Stimulated activated CD8-positive, alpha-beta memory T cell treated with anti-CD3 and anti-CD28 coated beads, Interleukin-12 subunit alpha, Interleukin-12 subunit beta, amount 100 ng/mL, for 1 hour (primary cell): ENCODE data around the gene HCFC1.
A peak's percentile ranks its signal among the peaks of the same experiment; 100 is the strongest.

Experiments used
- DNase-seq: peaks from one replicate; pipeline ENCODE4 v3.0.0-alpha.2; 2020; ENCODE audit warnings: low read depth

The HCFC1 gene

DNA sequence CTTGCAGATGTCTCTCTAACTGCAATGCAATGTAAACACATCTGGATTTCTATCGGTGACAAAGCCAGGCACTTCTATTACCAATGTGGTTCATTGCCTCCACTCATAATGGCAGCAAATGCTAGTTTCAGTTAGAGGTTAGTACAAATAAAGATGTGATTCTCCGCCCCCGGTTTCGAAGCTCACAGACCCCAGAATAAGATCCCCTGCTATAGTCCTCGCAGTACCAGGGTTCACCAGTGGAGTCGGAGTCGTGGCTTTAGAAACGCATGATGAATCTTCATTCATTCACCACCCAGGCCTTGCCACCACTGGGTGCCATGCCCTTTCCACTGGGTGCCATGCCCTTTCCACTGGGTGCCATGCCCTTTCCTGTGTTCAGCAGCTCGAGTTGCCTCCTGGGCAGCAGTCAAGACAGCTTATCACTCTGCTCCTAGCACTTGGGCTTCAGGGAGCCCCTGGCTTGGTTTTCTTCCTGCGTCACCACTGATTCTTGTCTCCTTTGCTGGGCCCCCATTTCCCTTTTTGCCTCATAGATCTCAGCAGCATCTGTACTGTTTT is 33.3 kb downstream of the HCFC1 start:
- DNase-seq: no peak

DNA sequence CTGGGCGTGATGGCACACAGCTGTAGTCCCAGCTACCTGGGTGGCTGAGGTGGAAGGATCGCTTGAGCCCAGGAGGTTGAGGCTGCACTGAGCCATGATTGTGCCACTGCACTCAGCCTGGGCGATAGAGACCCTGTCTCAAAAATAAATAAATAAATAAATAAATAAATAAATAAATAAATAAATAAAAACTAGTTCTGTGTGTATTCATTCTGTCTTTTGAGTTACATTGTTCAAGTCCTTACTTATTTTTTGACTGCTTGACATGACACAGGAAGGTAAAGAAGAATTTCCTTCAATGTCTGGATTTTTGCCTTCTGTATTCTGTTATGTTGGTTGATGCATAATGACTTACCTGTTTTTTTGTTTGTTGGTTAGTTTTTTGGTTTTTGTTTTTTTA is 34.6 kb downstream of the HCFC1 start:
- no peak for DNase-seq

DNA sequence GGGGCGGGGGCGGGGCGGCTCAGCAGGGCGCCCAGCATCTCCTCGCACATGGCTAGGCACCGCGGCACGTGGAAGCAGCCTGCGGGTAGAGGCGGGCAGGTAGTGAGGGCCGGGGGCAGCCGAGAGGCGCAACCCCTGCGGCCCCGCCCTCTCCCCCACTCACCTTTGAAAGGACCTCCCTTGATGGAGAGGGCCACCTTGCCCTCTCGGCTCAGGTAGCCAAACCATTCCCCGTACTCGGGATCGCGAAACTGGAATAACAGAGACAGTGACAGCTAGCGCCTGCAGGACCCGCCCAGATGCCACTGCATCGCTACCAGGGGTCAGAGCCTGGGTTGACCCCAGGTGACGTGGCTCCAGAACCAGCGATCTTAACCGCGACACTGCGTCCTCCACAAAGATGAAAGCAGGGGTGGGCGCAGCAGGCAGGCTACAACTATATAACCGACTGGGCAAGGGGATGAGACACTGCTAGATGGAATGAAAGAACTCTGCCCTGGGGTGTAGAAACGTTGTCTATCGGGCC is 36.2 kb downstream of the HCFC1 start:
- DNase-seq: no peak

DNA sequence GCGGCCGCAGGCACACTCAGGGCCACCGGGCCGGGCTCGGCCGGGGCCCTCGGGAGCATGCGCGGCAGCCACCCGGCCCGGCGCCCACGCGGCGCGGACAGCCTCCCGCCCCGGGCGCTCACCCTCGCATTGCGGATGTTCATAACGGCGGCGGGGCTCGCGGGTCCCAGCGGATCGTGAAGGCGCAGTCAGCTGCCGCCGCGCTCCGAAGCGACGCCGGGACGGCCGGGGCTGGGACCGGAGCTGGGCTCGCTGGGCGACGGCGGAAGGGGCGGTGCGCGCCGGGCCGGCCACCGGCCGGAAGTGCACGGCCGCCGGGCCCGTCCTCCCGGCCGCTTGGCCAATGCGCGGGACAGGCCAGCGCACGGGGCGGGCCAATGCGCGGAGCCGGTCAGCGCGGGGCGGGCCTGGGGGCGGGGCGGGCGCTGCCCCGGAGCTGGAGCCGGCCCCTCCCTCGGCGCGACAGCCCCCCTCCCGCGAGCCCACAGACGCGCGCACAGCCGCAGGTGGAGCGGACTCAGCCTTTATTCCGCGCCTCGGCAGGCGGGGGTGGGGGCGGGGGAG is 36.8 kb downstream of the HCFC1 start, which contains the start of gene NAA10:
Gene NAA10 (minus strand): TSS at position 276 of the 564 bp plus-strand sequence. CDS start 133 bp downstream, at position 143.
- DNase-seq: no peak

DNA sequence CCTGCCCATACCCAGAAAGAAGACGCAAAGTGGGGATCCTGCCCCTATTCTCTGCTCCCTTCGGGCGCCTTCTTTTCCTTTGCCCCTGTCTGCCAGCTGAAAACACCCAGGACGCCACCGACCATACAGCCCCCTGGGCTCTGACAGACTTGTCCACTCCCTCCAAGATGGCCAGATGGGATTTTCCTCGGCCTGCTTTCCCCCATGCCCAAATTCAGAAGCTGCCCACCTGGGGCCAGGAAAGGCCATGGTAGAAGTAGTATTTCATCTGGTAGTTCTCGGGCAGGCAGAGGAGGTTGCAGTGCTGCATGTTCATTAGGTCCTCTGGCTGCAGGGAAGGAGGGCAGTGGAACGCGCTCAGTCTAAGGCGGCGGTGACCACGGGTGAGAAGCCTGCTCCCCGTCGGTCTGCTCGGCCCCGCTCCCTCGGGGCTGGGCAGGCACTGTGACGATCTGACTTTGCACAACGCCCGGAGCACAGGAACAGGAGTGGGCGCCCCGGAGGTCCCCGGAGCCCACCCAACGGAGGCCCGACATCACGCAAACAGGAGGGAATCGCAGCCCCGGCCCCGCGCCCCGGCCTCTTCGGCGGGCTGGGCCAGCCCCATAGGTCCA is 37.4 kb downstream of the HCFC1 start:
- no peak for DNase-seq

DNA sequence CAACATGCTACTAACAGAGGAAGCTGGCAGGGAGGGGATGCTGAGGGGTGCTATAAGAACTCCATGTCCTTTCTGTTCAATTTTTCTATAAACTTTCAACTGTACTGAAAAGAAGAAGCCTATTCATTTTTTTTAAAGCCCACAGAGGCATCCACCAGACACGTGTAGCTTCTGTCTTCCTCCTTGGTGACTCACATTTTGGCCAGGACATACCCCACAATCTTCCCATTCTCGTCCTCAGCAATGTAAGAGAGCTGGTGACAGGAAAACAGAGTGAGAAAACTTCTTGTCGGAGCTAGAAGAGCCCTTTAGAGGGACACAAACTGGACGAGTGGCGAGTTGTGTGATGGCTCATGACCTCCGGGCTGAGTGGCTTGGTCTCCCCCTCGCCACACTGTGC is 37.9 kb downstream of the HCFC1 start:
- no peak for DNase-seq

DNA sequence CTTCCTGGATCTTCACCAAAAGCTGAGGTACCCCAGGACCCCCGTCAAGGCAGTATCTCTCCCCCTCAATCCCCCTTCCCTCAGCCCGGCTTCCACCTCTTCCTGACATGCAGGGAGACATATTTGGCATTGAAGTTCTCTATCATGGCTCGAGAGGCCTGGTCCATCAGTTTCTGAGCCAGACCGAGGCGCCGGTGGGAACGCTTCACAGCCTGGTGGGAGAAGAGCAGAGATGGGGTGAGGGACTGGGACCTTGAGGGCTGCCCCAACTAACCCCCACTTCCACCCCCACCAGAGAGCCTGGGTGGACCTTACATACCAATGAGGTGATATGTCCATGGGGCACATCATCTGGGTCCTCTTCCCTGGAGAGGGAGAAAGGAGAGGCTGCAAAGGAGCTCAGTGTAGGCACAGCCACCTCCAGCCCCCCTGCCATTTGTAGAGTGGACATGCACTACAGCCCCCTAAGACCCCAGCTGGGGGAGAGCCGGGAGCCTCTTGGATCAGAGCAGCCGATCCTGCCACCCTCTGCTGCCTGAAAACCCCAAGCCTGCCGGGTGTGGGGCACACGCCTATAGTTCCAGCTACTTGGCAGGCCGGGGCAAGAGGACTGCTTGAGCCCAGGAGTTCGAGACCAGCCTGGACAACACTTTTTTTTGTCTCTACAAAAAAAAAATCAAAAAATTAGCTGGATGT is 39.2 kb downstream of the HCFC1 start:
- DNase-seq: no peak

DNA sequence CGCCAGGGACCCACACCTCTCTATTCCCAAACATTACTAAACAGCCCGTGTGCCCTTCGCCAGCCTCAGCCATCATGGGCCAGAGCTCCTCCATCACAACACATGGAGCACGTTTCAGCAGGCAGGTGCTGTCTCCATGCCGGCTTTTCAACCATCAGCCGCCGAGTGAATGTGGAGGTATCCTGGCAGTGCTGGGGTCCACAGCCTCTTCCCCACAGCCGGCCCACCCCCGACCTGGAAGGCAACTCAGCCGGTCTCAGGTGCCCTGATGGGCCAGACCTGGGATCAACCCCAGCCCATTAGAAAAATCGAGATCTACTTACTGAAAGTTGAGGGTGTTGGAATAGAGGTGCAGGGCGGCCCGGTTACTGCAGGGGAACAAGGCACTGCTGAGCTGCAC is 39.9 kb downstream of the HCFC1 start:
- no peak for DNase-seq

DNA sequence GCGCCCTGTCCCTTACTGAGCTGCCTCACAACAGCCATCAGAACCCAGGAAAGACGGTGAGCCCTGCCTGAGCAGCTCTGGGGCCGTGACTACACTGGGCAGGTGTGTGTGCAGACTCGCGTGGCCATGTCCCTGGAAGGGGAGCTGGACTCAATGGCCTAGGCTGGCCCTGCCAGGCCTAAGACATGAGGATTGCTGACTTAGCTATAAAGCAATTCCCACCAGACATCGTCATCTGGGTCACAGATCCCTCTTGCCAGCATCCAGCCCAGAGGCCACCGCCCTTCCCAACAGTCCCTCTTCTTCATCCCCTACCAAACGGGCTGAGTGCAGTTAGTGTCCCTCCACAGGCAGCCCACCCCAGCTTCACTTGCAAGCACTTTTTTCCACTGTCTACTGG is 40.5 kb downstream of the HCFC1 start:
- no peak for DNase-seq

DNA sequence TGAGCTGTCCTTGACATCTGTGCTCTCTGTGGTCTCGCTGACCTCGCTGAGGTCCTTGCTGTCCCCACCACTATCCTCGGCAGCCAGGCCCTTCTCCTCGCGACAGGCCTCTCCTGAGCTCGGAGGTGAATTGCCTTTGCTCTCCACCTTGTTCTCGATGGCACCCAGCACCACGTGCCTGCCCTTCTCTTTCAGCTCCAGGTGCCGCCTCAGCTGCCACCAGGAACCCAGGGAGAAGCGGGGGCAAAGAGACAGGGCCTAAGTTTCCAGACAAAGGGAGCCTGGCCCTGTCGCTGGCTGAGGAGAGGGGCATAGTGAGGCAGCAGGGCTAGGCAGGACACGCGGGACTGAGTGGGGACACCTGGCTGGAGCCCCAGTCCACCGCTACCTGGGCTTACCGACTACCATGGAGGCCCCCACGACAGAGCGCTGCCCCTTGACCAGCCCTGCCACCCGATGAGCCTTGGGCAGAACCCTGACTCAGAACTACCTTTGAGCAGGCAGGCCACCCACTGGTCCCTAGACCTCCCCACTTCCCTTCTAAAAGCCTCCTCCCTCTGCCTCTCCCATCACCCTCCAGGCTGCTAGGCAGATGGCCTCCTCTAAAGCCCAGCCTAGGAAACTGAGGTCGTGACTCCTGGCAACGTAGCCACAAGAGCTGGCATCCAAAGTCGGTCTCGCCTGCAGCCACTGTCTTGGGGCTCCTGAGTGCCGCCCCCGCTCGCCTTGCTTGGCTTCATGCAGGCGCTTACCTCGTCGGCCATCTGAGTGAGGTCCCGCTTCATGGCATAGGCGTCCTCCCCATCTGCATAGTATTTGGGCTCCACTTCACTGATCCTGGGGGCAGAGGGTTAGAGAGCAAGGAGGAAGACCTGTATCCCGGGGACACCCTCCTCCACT is 41.4 kb downstream of the HCFC1 start:
- DNase-seq: no peak

DNA sequence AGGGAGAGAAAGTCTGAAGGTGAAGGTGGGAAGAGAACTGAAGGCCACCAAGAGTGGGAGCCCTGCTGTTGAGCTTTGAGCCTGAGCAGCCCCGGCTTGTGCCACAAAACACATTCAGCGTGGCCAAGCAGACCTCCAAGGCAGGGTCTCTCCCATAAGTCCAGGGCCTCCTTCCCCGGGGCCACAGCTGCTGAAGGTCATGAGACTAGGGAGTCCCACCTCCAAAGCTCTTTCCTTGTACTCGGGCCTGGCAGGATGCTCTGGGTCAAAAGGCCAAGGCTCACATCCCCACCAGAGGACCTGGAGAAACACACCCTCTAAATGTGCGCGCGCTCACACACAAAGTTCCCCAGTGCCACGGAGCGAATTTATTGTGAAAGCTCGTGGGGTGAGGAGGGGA is 42.0 kb downstream of the HCFC1 start:
- DNase-seq: no peak

DNA sequence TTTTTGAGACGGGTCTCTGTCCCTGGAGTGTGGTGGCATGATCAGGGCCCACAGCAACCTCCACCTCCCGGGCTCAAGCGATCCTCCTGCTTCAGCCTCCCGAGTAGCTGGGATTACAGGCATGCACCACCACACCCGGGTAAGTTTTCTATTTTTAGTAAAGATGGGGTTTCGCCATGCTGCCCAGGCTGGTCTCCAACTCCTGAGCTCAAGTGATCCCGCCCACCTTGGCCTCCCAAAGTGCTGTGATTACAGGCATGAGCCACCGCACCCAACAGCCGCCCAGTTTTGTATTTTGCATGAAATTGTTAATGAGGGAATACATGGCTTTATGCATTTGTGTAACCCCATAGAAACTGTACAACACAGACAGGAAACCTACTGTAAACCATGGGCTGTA is 42.8 kb downstream of the HCFC1 start:
- DNase-seq: no peak

DNA sequence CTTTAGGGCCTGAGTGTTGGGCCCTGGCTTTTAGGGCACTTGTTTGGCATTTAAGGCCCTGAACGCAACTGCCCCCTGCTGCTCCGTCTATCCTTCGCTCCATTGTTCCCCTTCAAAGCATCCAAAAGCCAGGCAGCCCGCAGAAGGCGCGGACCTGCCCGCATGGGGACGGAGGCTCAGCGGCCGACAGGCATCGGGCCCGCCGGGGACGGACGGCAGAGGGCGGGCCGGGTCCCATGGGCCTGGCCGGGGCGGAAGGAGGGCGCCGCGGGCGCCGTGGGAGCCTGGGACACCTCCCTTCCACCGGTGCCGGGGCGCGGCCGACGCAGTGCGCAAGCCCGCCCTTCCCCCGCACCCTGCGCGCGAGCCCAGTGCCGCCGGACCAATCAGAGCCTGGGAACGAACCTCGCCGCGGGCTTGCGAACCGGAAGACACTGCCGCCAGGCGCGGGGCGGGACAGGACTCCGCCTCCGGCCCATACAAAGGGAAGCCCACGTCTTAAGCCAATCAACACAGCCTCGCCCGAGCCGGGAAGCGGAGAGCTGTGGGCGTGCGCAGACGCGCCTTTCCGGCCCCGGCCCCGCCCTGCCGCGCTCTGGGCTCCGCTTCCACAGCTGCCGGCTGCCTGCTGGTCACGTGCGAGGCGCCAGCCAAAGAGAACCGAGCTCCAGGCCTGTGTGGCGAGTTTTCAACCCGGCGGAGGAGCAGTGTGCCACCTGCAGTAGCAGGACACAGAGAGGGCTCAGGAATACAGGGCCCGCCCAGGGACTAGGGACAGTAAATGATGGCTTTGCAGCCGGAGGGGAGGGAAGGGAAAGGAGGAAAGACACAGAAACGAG is 43.5 kb downstream of the HCFC1 start:
- DNase-seq: peak; percentile 77

DNA sequence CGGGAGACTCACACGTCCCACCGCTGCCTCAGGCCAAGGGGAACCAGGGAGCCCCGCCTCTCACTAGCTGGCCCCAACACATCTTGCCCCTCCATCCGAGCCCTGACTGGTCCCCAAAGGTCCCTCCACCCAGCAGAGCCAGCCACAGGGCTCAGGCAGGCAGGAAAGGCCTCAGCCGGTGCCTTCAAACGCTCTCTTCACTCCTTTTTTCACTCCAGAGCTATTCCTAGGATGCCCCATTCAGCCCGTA is 44.0 kb downstream of the HCFC1 start:
- no peak for DNase-seq

DNA sequence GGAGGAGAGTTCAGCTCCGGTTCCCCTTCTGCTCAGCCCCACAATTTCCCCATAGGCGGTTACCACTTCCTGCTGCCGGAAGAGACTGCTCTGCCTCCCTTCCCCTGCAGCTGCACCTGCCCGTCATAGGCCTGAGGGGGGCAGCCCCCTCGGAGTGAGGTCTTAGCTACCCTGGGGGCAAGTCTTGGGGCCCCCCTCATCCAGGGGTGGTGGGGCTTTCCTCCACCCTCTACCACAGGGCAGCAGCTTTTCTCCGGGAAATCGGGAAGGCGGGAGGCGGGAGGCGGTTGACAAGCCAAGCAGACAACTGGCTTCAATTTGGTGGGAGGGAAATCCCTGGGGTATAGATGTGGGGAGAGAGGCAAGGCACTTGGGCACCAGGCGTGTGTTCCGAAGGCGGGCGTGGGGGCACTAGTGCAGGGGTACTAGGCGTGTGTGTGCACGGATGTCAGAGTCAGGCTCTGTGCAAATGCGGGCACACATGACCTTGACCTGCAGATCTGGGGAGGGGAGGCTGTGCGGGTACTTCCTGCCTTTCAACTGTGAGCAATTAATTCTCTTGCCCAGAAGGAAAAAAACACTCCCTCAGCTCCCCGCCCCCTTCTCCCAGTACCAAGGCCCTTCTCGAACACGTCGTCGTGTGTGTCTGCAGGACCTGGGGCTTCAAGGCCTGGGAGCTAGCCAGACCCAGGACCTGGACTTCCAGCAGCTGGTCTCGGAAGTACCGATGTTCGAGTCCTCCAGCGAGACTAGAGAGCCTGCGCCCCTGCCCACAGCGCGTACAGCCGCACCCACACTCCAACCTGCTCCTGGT is 44.6 kb downstream of the HCFC1 start:
- peak; percentile 42 for DNase-seq

DNA sequence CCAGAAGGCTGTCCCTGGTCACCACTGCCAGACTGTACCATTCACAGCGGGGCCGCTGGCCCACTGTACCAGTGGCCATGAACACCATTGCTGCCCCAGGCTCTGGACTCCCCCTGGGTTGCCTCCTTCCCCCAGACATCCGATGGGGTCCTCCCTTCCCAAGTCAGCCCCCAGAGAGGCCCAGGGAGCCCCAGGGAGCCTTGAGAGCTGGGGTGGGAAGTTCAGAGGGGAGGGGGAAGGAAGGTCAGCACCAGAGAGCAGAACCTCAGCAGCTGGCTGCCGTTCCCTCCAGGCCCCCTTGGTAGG is 45.1 kb downstream of the HCFC1 start:
- DNase-seq: no peak

DNA sequence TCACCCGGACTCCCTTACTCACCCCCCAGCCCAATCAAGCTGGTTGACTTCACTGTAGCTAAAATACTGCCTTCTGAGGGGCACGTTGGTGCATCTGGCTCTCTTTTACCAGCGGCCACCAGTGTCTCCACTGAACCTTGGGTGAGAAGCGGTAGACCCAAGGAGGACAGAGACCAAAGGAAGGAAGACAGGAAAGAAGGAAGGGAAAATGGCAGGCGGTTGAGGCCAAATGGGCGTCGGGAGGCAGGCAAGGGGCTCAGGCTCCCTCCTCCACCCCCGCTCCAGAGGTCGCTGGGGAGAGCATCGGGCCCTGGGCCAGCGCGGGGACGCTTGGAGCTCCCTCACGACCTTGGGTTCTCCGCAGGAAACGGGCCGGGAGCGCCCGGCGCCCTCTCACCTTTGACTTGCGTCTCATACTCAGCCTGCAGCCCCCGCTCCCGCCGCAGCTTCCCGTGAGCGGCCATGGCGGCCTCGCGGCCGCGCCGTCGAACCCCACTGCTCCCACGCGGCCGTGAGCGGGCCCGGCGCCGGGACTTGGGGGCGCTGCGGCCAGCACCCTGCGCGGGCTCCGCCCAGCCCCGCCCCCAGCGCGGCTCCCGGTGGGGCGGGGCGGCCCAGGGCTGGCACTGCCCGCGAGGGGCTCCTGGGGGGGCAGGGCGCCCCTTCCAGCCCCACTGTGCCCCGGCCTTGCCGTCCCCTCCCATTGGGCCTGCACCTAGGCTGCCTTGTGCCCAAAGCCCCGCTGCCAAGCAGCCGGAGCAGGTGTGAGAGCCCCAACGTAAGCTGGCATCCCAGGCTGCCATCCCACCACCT is 45.7 kb downstream of the HCFC1 start, which contains the start of gene ARHGAP4:
Gene ARHGAP4 (minus strand): TSS at position 526 of the 813 bp plus-strand sequence. CDS start 62 bp downstream, at position 464.
- no peak for DNase-seq

DNA sequence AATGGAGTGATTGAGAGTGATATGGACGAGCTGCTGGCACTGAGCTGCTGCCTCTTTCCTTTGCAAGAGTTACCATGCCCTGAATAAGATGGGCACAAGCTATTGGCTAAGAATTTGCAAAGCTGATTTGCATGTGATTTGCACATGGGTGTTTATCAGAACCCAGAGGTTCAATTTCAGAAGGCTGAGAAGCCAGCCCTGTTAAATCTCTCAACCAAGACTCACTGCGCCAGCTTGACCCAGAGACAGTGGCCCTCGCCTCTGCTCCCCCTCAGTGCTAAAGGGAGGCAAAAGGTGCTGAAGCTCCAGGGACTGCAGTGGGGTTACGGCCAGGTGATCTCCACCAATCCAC is 46.3 kb downstream of the HCFC1 start:
- no peak for DNase-seq

DNA sequence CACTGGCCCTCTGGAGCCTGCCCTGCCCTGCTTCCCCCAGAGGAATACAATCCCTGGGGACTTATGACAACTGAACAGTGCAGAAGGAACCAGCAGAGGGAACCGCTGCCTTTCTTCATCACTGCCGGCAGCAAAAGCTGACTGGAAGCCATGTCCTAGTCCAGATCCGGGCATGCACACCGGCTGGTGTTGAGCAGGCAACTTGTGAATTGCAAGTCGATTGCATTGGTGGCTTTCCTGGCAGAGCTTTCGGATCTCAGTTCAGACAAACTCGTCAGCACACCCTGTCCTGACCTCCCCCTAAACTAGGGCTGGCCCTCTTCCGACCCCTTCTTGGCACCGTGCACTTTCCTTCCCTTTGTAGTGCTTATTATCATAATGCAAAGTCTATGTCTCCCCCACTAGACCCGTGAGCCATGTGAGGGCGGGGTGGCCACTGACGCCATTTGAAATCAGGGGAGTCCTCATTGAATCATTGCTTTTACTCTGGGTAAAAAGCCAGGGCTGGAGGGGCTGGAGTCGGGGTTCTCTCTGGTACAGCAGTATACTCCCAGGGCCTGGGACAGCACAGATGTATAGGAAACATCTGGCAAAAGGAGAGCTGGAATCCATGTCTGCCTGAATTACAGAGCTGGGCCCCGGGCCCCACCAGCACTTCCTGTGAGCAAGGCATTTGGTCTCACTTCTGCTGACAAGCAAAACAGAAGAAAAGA is 47.3 kb downstream of the HCFC1 start:
- DNase-seq: no peak
